H1 (cell line): Measurements from ENCODE around the gene LTA. TPM values are rescaled to one million over a fixed set of nuclear protein-coding genes. Genes with fewer than 3 reads are reported as not detected.

Source experiments
- CTCF ChIA-PET: fragments of 300-600 bp; sonication (Branson Sonifier 250); formaldehyde crosslinking; loops from one replicate; lab custom pipeline; 2021; ENCODE audit not compliant: partially characterized antibody; lab: Charles Lee
- POLR2A ChIA-PET: fragments of 300-600 bp; sonication (Branson Sonifier 250); formaldehyde crosslinking; loops from one replicate; lab custom pipeline; 2021; ENCODE audit warnings: inconsistent platforms; ENCODE audit not compliant: partially characterized antibody; lab: Charles Lee
- DNase-seq, 2 experiments: peaks; one replicate each; pipeline versions ENCODE4 v3.0.0 to v3.0.0-alpha.2; 2010 to 2022; ENCODE audit warnings: low spot score in 2 of 2, low read depth in 1 of 2, mixed read lengths in 1 of 2
- FAIRE-seq: peaks from 2 replicates; lab custom pipeline; 2011; peaks lifted over from hg19 to GRCh38; lab: Jason Lieb, UNC
- H2AFZ ChIP-seq: 2 replicates; pipeline ENCODE4 v1.8.1; 2012; ENCODE audit warnings: low read length, inconsistent platforms
- H2AK5ac ChIP-seq: 2 replicates; pipeline ENCODE4 v1.6.1; 2013; ENCODE audit warnings: low read depth, low read length
- H2BK120ac ChIP-seq: replicated peaks from 2 replicates; pipeline ENCODE3; 2013; ENCODE audit warnings: low read depth, low read length, inconsistent platforms
- H2BK12ac ChIP-seq: 2 replicates; pipeline ENCODE4 v1.6.1; 2013; ENCODE audit warnings: low read depth, low read length
- H2BK15ac ChIP-seq: 2 replicates; pipeline ENCODE4 v1.6.1; 2013; ENCODE audit warnings: low read length
- H2BK20ac ChIP-seq: 2 replicates; pipeline ENCODE4 v1.6.1; 2013; ENCODE audit warnings: low read length
- H2BK5ac ChIP-seq: 2 replicates; pipeline ENCODE4 v1.6.1; 2013; ENCODE audit warnings: low read depth, low read length
- H3K14ac ChIP-seq: 2 replicates; pipeline ENCODE4 v1.6.1; 2013; ENCODE audit warnings: inconsistent platforms; ENCODE audit not compliant: insufficient read length
- H3K18ac ChIP-seq: 2 replicates; pipeline ENCODE4 v1.6.1; 2013; ENCODE audit warnings: low read length; ENCODE audit errors: extremely low read depth
- H3K23ac ChIP-seq: 2 replicates; pipeline ENCODE4 v1.6.1; 2013; ENCODE audit warnings: inconsistent platforms; ENCODE audit not compliant: insufficient read length
- H3K23me2 ChIP-seq: 2 replicates; pipeline ENCODE4 v1.6.1; 2013; ENCODE audit warnings: low read depth, low read length
- H3K27ac ChIP-seq: 2 replicates; pipeline ENCODE4 v1.6.1; 2011; ENCODE audit warnings: low read depth, low read length, inconsistent platforms
- H3K27me3 ChIP-seq, 4 experiments: replicated peaks in 1 of 4; 1 replicate in 1 of 4; 2 replicates in 3 of 4; pipeline versions ENCODE4 v1.6.1 to v1.8.1; 2011 to 2013; ENCODE audit warnings: low read length in 3 of 4, mild to moderate bottlenecking in 3 of 4, inconsistent platforms in 2 of 4, mixed read lengths in 2 of 4, moderate library complexity in 1 of 4; ENCODE audit not compliant: control insufficient read depth in 3 of 4, insufficient read depth in 3 of 4; ENCODE audit errors: extremely low read depth in 1 of 4
- H3K36me3 ChIP-seq, 4 experiments: 2 replicates each; pipeline versions ENCODE4 v1.6.1 to v1.8.1; 2011 to 2013; ENCODE audit warnings: mild to moderate bottlenecking in 4 of 4, low read length in 3 of 4, moderate library complexity in 2 of 4, control low read depth in 1 of 4, inconsistent platforms in 1 of 4; ENCODE audit not compliant: insufficient read depth in 4 of 4, control insufficient read depth in 2 of 4
- H3K4ac ChIP-seq: replicated peaks from 2 replicates; pipeline ENCODE3; 2013; ENCODE audit warnings: low read length, low read depth, mixed read lengths, inconsistent platforms; ENCODE audit not compliant: insufficient read length
- H3K4me1 ChIP-seq, 4 experiments: replicated peaks in 1 of 4; 1 replicate in 1 of 4; 2 replicates in 3 of 4; pipeline versions ENCODE4 v1.6.1 to v1.8.1; 2011 to 2013; ENCODE audit warnings: low read length in 3 of 4, inconsistent platforms in 2 of 4, mixed read lengths in 1 of 4; ENCODE audit not compliant: insufficient read depth in 4 of 4, control insufficient read depth in 3 of 4
- H3K4me2 ChIP-seq, 2 experiments: 2 replicates each; pipeline versions ENCODE4 v1.6.1 to v1.8.1; 2011 to 2013; ENCODE audit warnings: low read depth in 2 of 2, low read length in 2 of 2, control low read depth in 1 of 2, inconsistent platforms in 1 of 2, mild to moderate bottlenecking in 1 of 2; ENCODE audit not compliant: insufficient read depth in 1 of 2
- H3K4me3 ChIP-seq, 4 experiments: fragments of 200-600, 300-600 bp in 1 of 4; sonication (generic), shearing (Covaris generic), sonication (Bioruptor Twin) in 1 of 4; 2 replicates each; pipeline versions ENCODE4 v1.5.1 to v1.8.1; 2011 to 2016; ENCODE audit warnings: low read length in 4 of 4, low read depth in 3 of 4, control low read depth in 2 of 4, inconsistent platforms in 2 of 4, mild to moderate bottlenecking in 2 of 4, mixed read lengths in 1 of 4, moderate library complexity in 1 of 4; ENCODE audit not compliant: insufficient read depth in 2 of 4; ENCODE audit errors: extremely low read depth in 1 of 4
- H3K56ac ChIP-seq: replicated peaks from 2 replicates; pipeline ENCODE3; 2013; ENCODE audit warnings: low read depth, mild to moderate bottlenecking, mixed read lengths, low read length, inconsistent platforms; ENCODE audit not compliant: insufficient read length
- H3K79me1 ChIP-seq: 2 replicates; pipeline ENCODE4 v1.6.1; 2013; ENCODE audit warnings: low read depth, low read length, control low read depth
- H3K79me2 ChIP-seq, 2 experiments: 2 replicates each; pipeline versions ENCODE4 v1.6.1 to v1.8.1; 2012 to 2013; ENCODE audit warnings: low read length in 2 of 2, mild to moderate bottlenecking in 2 of 2, inconsistent platforms in 1 of 2; ENCODE audit not compliant: insufficient read depth in 2 of 2, control insufficient read depth in 1 of 2
- H3K9ac ChIP-seq, 4 experiments: replicated peaks in 1 of 4; 1 replicate in 1 of 4; 2 replicates in 3 of 4; pipeline versions ENCODE4 v1.6.1 to v1.8.1; 2011 to 2013; ENCODE audit warnings: low read depth in 3 of 4, low read length in 3 of 4, control low read depth in 2 of 4, mild to moderate bottlenecking in 2 of 4, moderate library complexity in 2 of 4, inconsistent platforms in 1 of 4; ENCODE audit errors: extremely low read depth in 1 of 4
- H3K9me3 ChIP-seq, 2 experiments: 2 replicates each; pipeline versions ENCODE4 v1.6.1 to v1.8.1; 2012 to 2013; ENCODE audit warnings: mild to moderate bottlenecking in 2 of 2, moderate library complexity in 2 of 2, control low read depth in 1 of 2, inconsistent platforms in 1 of 2, low read depth in 1 of 2, low read length in 1 of 2, mixed read lengths in 1 of 2; ENCODE audit not compliant: insufficient read depth in 2 of 2
- H4K20me1 ChIP-seq, 2 experiments: replicated peaks in 1 of 2; 2 replicates each; pipeline versions ENCODE3 to v1.8.1; 2011 to 2013; ENCODE audit warnings: inconsistent platforms in 2 of 2, low read length in 2 of 2, mild to moderate bottlenecking in 1 of 2; ENCODE audit not compliant: insufficient read depth in 2 of 2, control insufficient read depth in 1 of 2
- H4K5ac ChIP-seq: 2 replicates; pipeline ENCODE4 v1.6.1; 2013; ENCODE audit warnings: low read length, low read depth, mixed read lengths, inconsistent platforms; ENCODE audit not compliant: insufficient read length
- H4K8ac ChIP-seq: 2 replicates; pipeline ENCODE4 v1.8.0; 2013; ENCODE audit warnings: mild to moderate bottlenecking, moderate library complexity, low read length, inconsistent platforms; ENCODE audit not compliant: insufficient read depth; ENCODE audit errors: extremely low read depth
- H4K91ac ChIP-seq: replicated peaks from 2 replicates; pipeline ENCODE3; 2013; ENCODE audit warnings: low read length, mixed read lengths, inconsistent platforms; ENCODE audit not compliant: insufficient read length
- BACH1 ChIP-seq: IDR thresholded peaks from 2 replicates; pipeline ENCODE4 v1.6.1; 2012; ENCODE audit warnings: low read length, improper control_type of control experiment
- CEBPB ChIP-seq: IDR thresholded peaks from 2 replicates; pipeline ENCODE4 v1.6.1; 2012; ENCODE audit warnings: low read depth, low read length
- EP300 ChIP-seq, 2 experiments: IDR thresholded peaks; 1 replicate in 1 of 2; 2 replicates in 1 of 2; pipeline ENCODE4 v1.6.1; 2011 to 2012; ENCODE audit warnings: low read depth in 2 of 2, low read length in 2 of 2, mild to moderate bottlenecking in 2 of 2, borderline replicate concordance in 1 of 2, inconsistent platforms in 1 of 2, moderate library complexity in 1 of 2
- JUND ChIP-seq: IDR thresholded peaks from 2 replicates; pipeline ENCODE4 v1.6.1; 2011; ENCODE audit warnings: mild to moderate bottlenecking, improper control_type of control experiment, low read length
- KDM4A ChIP-seq: IDR thresholded peaks from one replicate; pipeline ENCODE4 v1.7.1; 2012; ENCODE audit warnings: low read depth, mild to moderate bottlenecking, moderate library complexity, low read length, inconsistent platforms; ENCODE audit not compliant: severe bottlenecking
- NRF1 ChIP-seq: IDR thresholded peaks from 2 replicates; pipeline ENCODE4 v1.6.1; 2011; ENCODE audit warnings: mild to moderate bottlenecking, low read depth, low read length, improper control_type of control experiment
- RAD21 ChIP-seq, 2 experiments: IDR thresholded peaks in 1 of 2; conservative IDR thresholded peaks in 1 of 2; 2 replicates each; pipeline ENCODE4 v1.6.1; 2011; ENCODE audit warnings: low read depth in 2 of 2, low read length in 2 of 2, improper control_type of control experiment in 1 of 2, inconsistent platforms in 1 of 2, mild to moderate bottlenecking in 1 of 2, moderate library complexity in 1 of 2
- SP1 ChIP-seq: IDR thresholded peaks from 2 replicates; pipeline ENCODE4 v1.6.1; 2011; ENCODE audit warnings: low read depth, low read length
- SP2 ChIP-seq: IDR thresholded peaks from 2 replicates; pipeline ENCODE4 v1.6.1; 2012; ENCODE audit warnings: mild to moderate bottlenecking, low read length, inconsistent platforms
- SP4 ChIP-seq: IDR thresholded peaks from 2 replicates; pipeline ENCODE4 v1.6.1; 2012; ENCODE audit warnings: low read length, inconsistent platforms
- USF2 ChIP-seq: IDR thresholded peaks from 2 replicates; pipeline ENCODE4 v1.6.1; 2011; ENCODE audit warnings: low read length, improper control_type of control experiment
- WGBS, 2 experiments: shearing (Covaris generic) in 1 of 2; methylation state at CpG; one replicate each; pipeline versions ENCODE4 v1.1.6 to v1.1.7; 2013 to 2015; ENCODE audit warnings: low lambda C conversion rate in 2 of 2, mixed read lengths in 2 of 2, inconsistent platforms in 1 of 2, low coverage in 1 of 2, missing lambda C conversion rate in 1 of 2; ENCODE audit not compliant: insufficient replicate concordance in 2 of 2, insufficient coverage in 1 of 2, insufficient read length in 1 of 2; ENCODE audit errors: extremely low coverage in 1 of 2, missing lambda C conversion rate in 1 of 2; 5-methylcytosine and 5-hydroxymethylcytosine counted together
- polyA plus RNA-seq, 7 experiments: library from polyadenylated mRNA; depleted of rRNA in 3 of 7; stranded (reverse) in 5 of 7; unstranded in 2 of 7; fragments of >200 nt in 5 of 7; fragments of 200-250 nt in 2 of 7; gene quantifications; 1 replicate in 5 of 7; 2 replicates in 1 of 7; 4 replicates in 1 of 7; pipeline versions ENCODE4 v1.2.1 to v1.2.3, GENCODE V29; 2011 to 2013; ENCODE audit warnings: missing spikeins in 2 of 7, mixed read lengths in 2 of 7
- total RNA-seq: library from RNA; stranded (reverse); fragmentation: NEBNext Ultra II Directional; extraction: Animal tissue kit (Norgen Biotek cat#: 25700); gene quantifications from 2 replicates; pipeline ENCODE4 v1.2.1, GENCODE V29; 2021

LTA gene
- total and polyA plus RNA-seq, 2 of the 8 experiments (the other 6 are each of a cell fraction or from before 2014, with no cell fraction given) = not detected

GRCh38 chr6:31558631-31559500 lies 13.2 kb upstream of the LTA start:
- H3K9me3 ChIP-seq = no peaks in the 10 kb centered on the region
- H3K23me2 ChIP-seq = no peaks in the 10 kb centered on the region
- no peak overlapping the region for H2AK5ac ChIP-seq
- H4K8ac ChIP-seq = no peak overlapping the region
- H3K14ac ChIP-seq = no peak overlapping the region
- no peak overlapping the region for H2AFZ ChIP-seq
- no peak overlapping the region for H2BK15ac ChIP-seq
- H3K27ac ChIP-seq = 0 out of 2 replicates have a peak overlapping the region, but pooled peaks have one; percentile 25
- no peaks in the 10 kb centered on the region for H3K4me1 ChIP-seq
- H3K18ac ChIP-seq = no peak overlapping the region
- no peak overlapping the region for H2BK120ac ChIP-seq
- H3K56ac ChIP-seq = no peak overlapping the region
- no peaks in the 10 kb centered on the region for H3K79me2 ChIP-seq
- no peak overlapping the region for H2BK12ac ChIP-seq
- no peak overlapping the region for H2BK20ac ChIP-seq
- no peak overlapping the region for H2BK5ac ChIP-seq
- H3K4me2 ChIP-seq = no peak overlapping the region
- no peak overlapping the region for H3K4me3 ChIP-seq
- 93% methylated on average over 11 of the region's 14 CpGs; no CpG with 5 or more reads in 1 of the 2 experiments for WGBS, 2 experiments
- H3K23ac ChIP-seq = no peak overlapping the region
- no peak overlapping the region for H4K5ac ChIP-seq
- no peaks in the 10 kb centered on the region for H3K27me3 ChIP-seq
- H3K4ac ChIP-seq = no peak overlapping the region
- peaks cover 2 to 15% (median 5%) of the 10 kb centered on the region in 4 experiments; a peak in 5 of 8 replicates for H3K36me3 ChIP-seq
- ChIA-PET POLR2A (interaction anchor here (0.8 to 10.9 kb wide), 6 partner anchors 8 to 29 kb away, joined by 3 to 110 read pairs (median 11); partner anchors contain the start of genes DDX39B, LTB, NFKBIL1 and TNF), CTCF (interaction anchor here (1.6 to 24.7 kb wide), 6 partner anchors 13 to 43 kb away, joined by 5 to 613 read pairs (median 7); partner anchors contain the start of genes ATP6V1G2, LST1, LTB and NCR3)
- no peak overlapping the region for H4K91ac ChIP-seq
- FAIRE-seq = no peak
- no peaks in the 10 kb centered on the region for H3K79me1 ChIP-seq
- H4K20me1 ChIP-seq = no peaks in the 10 kb centered on the region
- no peak for DNase-seq
- no peak overlapping the region for H3K9ac ChIP-seq
- TF ChIP-seq NRF1 = no peak
- no peak for TF ChIP-seq SP4
- no peak for TF ChIP-seq RAD21 (IDR thresholded peaks at IDR 0.05 in 1 of 2, conservative IDR thresholded peaks at IDR 0.05 in 1 of 2; ENCODE audit: low read depth in 2 of 2, low read length in 2 of 2)
- TF ChIP-seq JUND = no peak
- no peak for TF ChIP-seq EP300 (IDR thresholded peaks at IDR 0.05; ENCODE audit: borderline replicate concordance in 1 of 2, low read depth in 2 of 2, low read length in 2 of 2)
- no peak for TF ChIP-seq CEBPB
- no peak for TF ChIP-seq BACH1
- no peak for TF ChIP-seq KDM4A
- TF ChIP-seq USF2 = no peak
- TF ChIP-seq SP1 = no peak
- TF ChIP-seq SP2 = no peak
